K562 (cell line): ENCODE results near the gene PSMD10. TPM values are rescaled to one million over a fixed set of nuclear protein-coding genes. Genes with fewer than 3 reads are reported as not detected.

Source experiments
- ARID1B ChIP-seq: fragments of 450-650 bp; IDR thresholded peaks from 2 replicates; pipeline ENCODE4 v1.6.1; 2016; ENCODE audit warnings: antibody characterized with exemption, mild to moderate bottlenecking, inconsistent platforms
- FOS ChIP-seq: IDR thresholded peaks from 3 replicates; pipeline ENCODE4 v1.6.1; 2011; ENCODE audit not compliant: insufficient read length; ENCODE audit errors: extremely low read depth
- KLF1 ChIP-seq: fragments of 450-650 bp; IDR thresholded peaks from 2 replicates; pipeline ENCODE4 v1.6.1; 2016; ENCODE audit warnings: missing genetic modification characterization, missing compliant biosample characterization
- PHF8 ChIP-seq: fragments of 200-600 bp; sonication (generic); IDR thresholded peaks from 2 replicates; pipeline ENCODE4 v1.6.1; 2012; ENCODE audit warnings: mixed run types, mild to moderate bottlenecking, inconsistent platforms, low read length, moderate library complexity, borderline replicate concordance
- RHOXF2B ChIP-seq: fragments of 250-450 bp; sonication (Bioruptor Pico); conservative IDR thresholded peaks from 2 replicates; pipeline ENCODE4 v1.5.1; 2021
- SRF ChIP-seq, 2 experiments: fragments of 250-450, 450-650 bp in 1 of 2; sonication (Bioruptor Pico) in 1 of 2; sonication (generic) in 1 of 2; formaldehyde crosslinking; IDR thresholded peaks; 2 replicates each; pipeline versions ENCODE4 v1.5.0 to v1.5.1; 2020 to 2022; ENCODE audit warnings: mild to moderate bottlenecking in 1 of 2, missing genetic modification reagents in 1 of 2
- ZSCAN32 ChIP-seq: fragments of 450-650 bp; formaldehyde crosslinking; IDR thresholded peaks from 2 replicates; pipeline ENCODE4 v1.4.0; 2020; ENCODE audit warnings: mild to moderate bottlenecking, moderate library complexity
- polyA plus RNA-seq, 8 experiments: library from polyadenylated mRNA; depleted of rRNA in 4 of 8; stranded (reverse) in 5 of 8; unstranded in 3 of 8; fragments of >200 nt; fragmentation: Nextera tagmentation in 2 of 8; fragmentation: Illumina TruSeq in 1 of 8; extraction: Ambion mirVana in 2 of 8; extraction: Trizol in 1 of 8; gene quantifications; 2 replicates each; pipeline versions ENCODE4 v1.2.1 to v1.2.3, GENCODE V29; 2011 to 2014; ENCODE audit warnings: inconsistent platforms in 1 of 8, missing spikeins in 1 of 8
- total RNA-seq, 7 experiments: library from RNA; depleted of rRNA in 6 of 7; stranded (reverse); fragments of >200 nt in 6 of 7; fragmentation: Illumina TruSeq in 2 of 7; extraction: Trizol in 2 of 7; gene quantifications; 2 replicates each; pipeline versions ENCODE4 v1.2.1 to v1.2.3, GENCODE V29; 2011 to 2021; ENCODE audit warnings: low replicate concordance in 1 of 7
- TF ChIP-seq, protein P1 (sequence below): fragments of 250-450 bp; sonication (Bioruptor Pico); IDR thresholded peaks from 2 replicates; pipeline ENCODE4 v1.9.0; 2021; ENCODE audit warnings: mild to moderate bottlenecking, inconsistent platforms
- TF ChIP-seq, protein P2 (sequence below): sonication (generic); formaldehyde crosslinking; IDR thresholded peaks from 2 replicates; pipeline ENCODE4 v1.8.0; 2022; ENCODE audit warnings: missing genetic modification reagents, mild to moderate bottlenecking, moderate library complexity, borderline replicate concordance
- TF ChIP-seq, protein P3 (sequence below), 2 experiments: fragments of 250-450 bp in 1 of 2; fragments of 450-650 bp in 1 of 2; sonication (Bioruptor Pico) in 1 of 2; IDR thresholded peaks; 2 replicates each; pipeline versions ENCODE4 v1.6.1 to v1.8.0; 2016 to 2021; ENCODE audit warnings: mild to moderate bottlenecking in 2 of 2, moderate library complexity in 2 of 2, missing compliant biosample characterization in 1 of 2, missing genetic modification characterization in 1 of 2
- TF ChIP-seq, protein P4 (sequence below): fragments of 450-650 bp; formaldehyde crosslinking; IDR thresholded peaks from 2 replicates; pipeline ENCODE4 v1.4.0; 2020; ENCODE audit warnings: mild to moderate bottlenecking, mixed read lengths
- TF ChIP-seq, protein P5 (sequence below): fragments of 450-650 bp; IDR thresholded peaks from 2 replicates; pipeline ENCODE4 v1.6.1; 2017; ENCODE audit warnings: antibody characterized with exemption, mild to moderate bottlenecking
- TF ChIP-seq, protein P6 (sequence below), 2 experiments: fragments of 450-650 bp; conservative IDR thresholded peaks; 2 replicates each; pipeline ENCODE4 v1.6.1; 2017; ENCODE audit warnings: mild to moderate bottlenecking in 2 of 2, moderate library complexity in 2 of 2
- TF ChIP-seq, protein P7 (sequence below): fragments of 250-450 bp; sonication (Bioruptor Pico); IDR thresholded peaks from 2 replicates; pipeline ENCODE4 v1.9.0; 2021; ENCODE audit warnings: mild to moderate bottlenecking

Gene PSMD10
- total and polyA plus RNA-seq, 9 of the 15 experiments (the other 6 are each of a cell fraction or from before 2014, with no cell fraction given) = 47.8 to 163 (median 70.4) TPM

DNA sequence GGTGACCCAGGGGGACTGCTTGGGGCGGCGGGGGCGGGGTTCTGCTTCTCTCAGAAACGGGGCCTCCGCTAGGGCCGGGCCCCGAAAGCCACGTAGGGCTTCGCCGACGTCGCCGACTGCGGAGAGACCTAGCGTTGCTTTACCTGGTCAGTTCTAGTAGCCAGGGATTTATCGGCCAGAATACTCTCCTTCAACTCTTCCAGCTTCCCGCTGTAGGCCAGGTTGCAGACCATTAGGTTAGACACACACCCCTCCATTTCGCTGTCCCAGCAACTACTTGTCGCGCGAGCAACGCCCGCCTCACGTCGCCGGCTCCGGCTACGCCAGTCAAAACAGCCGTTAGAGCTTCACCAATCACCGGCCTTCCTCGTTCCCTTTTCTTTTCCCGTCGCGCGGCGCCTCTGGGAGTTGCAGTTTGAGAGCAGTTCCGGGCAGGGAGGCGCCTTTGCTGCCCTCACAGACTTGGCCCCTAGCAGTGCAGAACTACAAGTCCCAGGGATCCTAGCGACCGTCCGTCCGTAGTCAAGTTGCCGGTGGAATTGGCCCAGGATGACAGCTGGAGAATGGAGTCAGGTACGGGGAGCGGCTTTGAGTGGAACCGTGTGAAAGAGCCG lies at the start of gene PSMD10, which contains the start of gene ATG4A (continued):
- TF ChIP-seq ZSCAN32 (CRISPR knock-in tag) (no peak), KLF1 (tag) (no peak), PHF8 (peak; percentile 88), RHOXF2B (CRISPR knock-in tag) (no peak), FOS (peak; percentile 22), SRF (CRISPR knock-in tag; IDR thresholded peaks at IDR 0.05) (peak in 1 of 2 experiments; percentile 59; a peak in 1 of 4 replicates), ARID1B (no peak)
- TF ChIP-seq, protein P1, sequence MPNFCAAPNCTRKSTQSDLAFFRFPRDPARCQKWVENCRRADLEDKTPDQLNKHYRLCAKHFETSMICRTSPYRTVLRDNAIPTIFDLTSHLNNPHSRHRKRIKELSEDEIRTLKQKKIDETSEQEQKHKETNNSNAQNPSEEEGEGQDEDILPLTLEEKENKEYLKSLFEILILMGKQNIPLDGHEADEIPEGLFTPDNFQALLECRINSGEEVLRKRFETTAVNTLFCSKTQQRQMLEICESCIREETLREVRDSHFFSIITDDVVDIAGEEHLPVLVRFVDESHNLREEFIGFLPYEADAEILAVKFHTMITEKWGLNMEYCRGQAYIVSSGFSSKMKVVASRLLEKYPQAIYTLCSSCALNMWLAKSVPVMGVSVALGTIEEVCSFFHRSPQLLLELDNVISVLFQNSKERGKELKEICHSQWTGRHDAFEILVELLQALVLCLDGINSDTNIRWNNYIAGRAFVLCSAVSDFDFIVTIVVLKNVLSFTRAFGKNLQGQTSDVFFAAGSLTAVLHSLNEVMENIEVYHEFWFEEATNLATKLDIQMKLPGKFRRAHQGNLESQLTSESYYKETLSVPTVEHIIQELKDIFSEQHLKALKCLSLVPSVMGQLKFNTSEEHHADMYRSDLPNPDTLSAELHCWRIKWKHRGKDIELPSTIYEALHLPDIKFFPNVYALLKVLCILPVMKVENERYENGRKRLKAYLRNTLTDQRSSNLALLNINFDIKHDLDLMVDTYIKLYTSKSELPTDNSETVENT (CRISPR knock-in tag) = no peak
- TF ChIP-seq, protein P2, sequence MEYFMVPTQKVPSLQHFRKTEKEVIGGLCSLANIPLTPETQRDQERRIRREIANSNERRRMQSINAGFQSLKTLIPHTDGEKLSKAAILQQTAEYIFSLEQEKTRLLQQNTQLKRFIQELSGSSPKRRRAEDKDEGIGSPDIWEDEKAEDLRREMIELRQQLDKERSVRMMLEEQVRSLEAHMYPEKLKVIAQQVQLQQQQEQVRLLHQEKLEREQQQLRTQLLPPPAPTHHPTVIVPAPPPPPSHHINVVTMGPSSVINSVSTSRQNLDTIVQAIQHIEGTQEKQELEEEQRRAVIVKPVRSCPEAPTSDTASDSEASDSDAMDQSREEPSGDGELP (CRISPR knock-in tag) = peak; percentile 95
- TF ChIP-seq, protein P3, sequence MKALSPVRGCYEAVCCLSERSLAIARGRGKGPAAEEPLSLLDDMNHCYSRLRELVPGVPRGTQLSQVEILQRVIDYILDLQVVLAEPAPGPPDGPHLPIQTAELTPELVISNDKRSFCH (CRISPR knock-in tag; IDR thresholded peaks at IDR 0.05) = no peak
- TF ChIP-seq, protein P3 (tag; IDR thresholded peaks at IDR 0.05) = no peak
- TF ChIP-seq, protein P4, sequence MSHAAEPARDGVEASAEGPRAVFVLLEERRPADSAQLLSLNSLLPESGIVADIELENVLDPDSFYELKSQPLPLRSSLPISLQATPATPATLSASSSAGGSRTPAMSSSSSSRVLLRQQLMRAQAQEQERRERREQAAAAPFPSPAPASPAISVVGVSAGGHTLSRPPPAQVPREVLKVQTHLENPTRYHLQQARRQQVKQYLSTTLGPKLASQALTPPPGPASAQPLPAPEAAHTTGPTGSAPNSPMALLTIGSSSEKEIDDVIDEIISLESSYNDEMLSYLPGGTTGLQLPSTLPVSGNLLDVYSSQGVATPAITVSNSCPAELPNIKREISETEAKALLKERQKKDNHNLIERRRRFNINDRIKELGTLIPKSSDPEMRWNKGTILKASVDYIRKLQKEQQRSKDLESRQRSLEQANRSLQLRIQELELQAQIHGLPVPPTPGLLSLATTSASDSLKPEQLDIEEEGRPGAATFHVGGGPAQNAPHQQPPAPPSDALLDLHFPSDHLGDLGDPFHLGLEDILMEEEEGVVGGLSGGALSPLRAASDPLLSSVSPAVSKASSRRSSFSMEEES = no peak
- TF ChIP-seq, protein P5, sequence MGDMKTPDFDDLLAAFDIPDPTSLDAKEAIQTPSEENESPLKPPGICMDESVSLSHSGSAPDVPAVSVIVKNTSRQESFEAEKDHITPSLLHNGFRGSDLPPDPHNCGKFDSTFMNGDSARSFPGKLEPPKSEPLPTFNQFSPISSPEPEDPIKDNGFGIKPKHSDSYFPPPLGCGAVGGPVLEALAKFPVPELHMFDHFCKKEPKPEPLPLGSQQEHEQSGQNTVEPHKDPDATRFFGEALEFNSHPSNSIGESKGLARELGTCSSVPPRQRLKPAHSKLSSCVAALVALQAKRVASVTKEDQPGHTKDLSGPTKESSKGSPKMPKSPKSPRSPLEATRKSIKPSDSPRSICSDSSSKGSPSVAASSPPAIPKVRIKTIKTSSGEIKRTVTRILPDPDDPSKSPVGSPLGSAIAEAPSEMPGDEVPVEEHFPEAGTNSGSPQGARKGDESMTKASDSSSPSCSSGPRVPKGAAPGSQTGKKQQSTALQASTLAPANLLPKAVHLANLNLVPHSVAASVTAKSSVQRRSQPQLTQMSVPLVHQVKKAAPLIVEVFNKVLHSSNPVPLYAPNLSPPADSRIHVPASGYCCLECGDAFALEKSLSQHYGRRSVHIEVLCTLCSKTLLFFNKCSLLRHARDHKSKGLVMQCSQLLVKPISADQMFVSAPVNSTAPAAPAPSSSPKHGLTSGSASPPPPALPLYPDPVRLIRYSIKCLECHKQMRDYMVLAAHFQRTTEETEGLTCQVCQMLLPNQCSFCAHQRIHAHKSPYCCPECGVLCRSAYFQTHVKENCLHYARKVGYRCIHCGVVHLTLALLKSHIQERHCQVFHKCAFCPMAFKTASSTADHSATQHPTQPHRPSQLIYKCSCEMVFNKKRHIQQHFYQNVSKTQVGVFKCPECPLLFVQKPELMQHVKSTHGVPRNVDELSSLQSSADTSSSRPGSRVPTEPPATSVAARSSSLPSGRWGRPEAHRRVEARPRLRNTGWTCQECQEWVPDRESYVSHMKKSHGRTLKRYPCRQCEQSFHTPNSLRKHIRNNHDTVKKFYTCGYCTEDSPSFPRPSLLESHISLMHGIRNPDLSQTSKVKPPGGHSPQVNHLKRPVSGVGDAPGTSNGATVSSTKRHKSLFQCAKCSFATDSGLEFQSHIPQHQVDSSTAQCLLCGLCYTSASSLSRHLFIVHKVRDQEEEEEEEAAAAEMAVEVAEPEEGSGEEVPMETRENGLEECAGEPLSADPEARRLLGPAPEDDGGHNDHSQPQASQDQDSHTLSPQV = no peak
- TF ChIP-seq, protein P6, sequence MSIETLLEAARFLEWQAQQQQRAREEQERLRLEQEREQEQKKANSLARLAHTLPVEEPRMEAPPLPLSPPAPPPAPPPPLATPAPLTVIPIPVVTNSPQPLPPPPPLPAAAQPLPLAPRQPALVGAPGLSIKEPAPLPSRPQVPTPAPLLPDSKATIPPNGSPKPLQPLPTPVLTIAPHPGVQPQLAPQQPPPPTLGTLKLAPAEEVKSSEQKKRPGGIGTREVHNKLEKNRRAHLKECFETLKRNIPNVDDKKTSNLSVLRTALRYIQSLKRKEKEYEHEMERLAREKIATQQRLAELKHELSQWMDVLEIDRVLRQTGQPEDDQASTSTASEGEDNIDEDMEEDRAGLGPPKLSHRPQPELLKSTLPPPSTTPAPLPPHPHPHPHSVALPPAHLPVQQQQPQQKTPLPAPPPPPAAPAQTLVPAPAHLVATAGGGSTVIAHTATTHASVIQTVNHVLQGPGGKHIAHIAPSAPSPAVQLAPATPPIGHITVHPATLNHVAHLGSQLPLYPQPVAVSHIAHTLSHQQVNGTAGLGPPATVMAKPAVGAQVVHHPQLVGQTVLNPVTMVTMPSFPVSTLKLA (conservative IDR thresholded peaks at IDR 0.05) = peak in 1 of 2 experiments; percentile 69; a peak in 1 of 4 replicates
- TF ChIP-seq, protein P7, sequence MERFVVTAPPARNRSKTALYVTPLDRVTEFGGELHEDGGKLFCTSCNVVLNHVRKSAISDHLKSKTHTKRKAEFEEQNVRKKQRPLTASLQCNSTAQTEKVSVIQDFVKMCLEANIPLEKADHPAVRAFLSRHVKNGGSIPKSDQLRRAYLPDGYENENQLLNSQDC (CRISPR knock-in tag) = 0 out of 2 replicates have a peak, but pooled peaks have one; percentile 14
